ENCODE measurements around the gene PPP2R2B. TPM values are rescaled to one million over a fixed set of nuclear protein-coding genes. Genes with fewer than 3 reads are reported as not detected.
"Not testable (repeated sequence)": the region's sequence is repeated elsewhere in the genome, so short reads cannot be mapped to it uniquely, and the experiment has no call there.

The PPP2R2B gene
- total RNA-seq, 1 donor from 2014 or later, result not detected

- no peak for DNase-seq (ENCODE audit: low spot score)
- intact Hi-C loops (cut with micrococcal nuclease), result no loop called here
- Mint-ChIP-seq H3K4me3 (no peak overlapping the region), H3K4me1 (ENCODE audit: low read depth) (no peaks in the 10 kb centered on the region), H3K27ac (no peak overlapping the region), H3K27me3 (ENCODE audit: insufficient read depth) (peaks cover 5% of the 10 kb centered on the region), H3K36me3 (ENCODE audit: low read depth) (no peaks in the 10 kb centered on the region), H3K9me3 (no peaks in the 10 kb centered on the region)
Measured at GRCh38 chr5:146630472-146630871, 248.1 kb downstream of the PPP2R2B start.

- no peak for DNase-seq (ENCODE audit: low spot score)
- Mint-ChIP-seq H3K4me3 (no peak overlapping the region), H3K9me3 (no peaks in the 10 kb centered on the region), H3K27ac (no peak overlapping the region), H3K36me3 (ENCODE audit: low read depth) (no peaks in the 10 kb centered on the region), H3K4me1 (ENCODE audit: low read depth) (no peaks in the 10 kb centered on the region), H3K27me3 (ENCODE audit: insufficient read depth) (peaks cover 5% of the 10 kb centered on the region)
- intact Hi-C loops (cut with micrococcal nuclease), result no loop called here
Measured at GRCh38 chr5:146628950-146629349, 249.6 kb downstream of the PPP2R2B start.

GRCh38 chr5:146626936-146627335, 251.6 kb downstream of the PPP2R2B start:
- DNase-seq (ENCODE audit: low spot score), result no peak
- H3K4me1 Mint-ChIP-seq (ENCODE audit: low read depth), result no peaks in the 10 kb centered on the region
- peaks cover 5% of the 10 kb centered on the region for H3K27me3 Mint-ChIP-seq (ENCODE audit: insufficient read depth)
- H3K27ac Mint-ChIP-seq, result no peak overlapping the region
- H3K9me3 Mint-ChIP-seq, result no peaks in the 10 kb centered on the region
- intact Hi-C loops (cut with micrococcal nuclease), result no loop called here
- no peak overlapping the region for H3K4me3 Mint-ChIP-seq
- H3K36me3 Mint-ChIP-seq (ENCODE audit: low read depth), result no peaks in the 10 kb centered on the region

- H3K36me3 Mint-ChIP-seq (ENCODE audit: low read depth), result no peaks in the 10 kb centered on the region
- intact Hi-C loops (cut with micrococcal nuclease), result no loop called here
- H3K27ac Mint-ChIP-seq, result no peak overlapping the region
- H3K9me3 Mint-ChIP-seq, result no peaks in the 10 kb centered on the region
- H3K4me1 Mint-ChIP-seq (ENCODE audit: low read depth), result no peaks in the 10 kb centered on the region
- DNase-seq (ENCODE audit: low spot score), result no peak
- no peak overlapping the region for H3K4me3 Mint-ChIP-seq
- H3K27me3 Mint-ChIP-seq (ENCODE audit: insufficient read depth), result peaks cover 5% of the 10 kb centered on the region
Measured at GRCh38 chr5:146624179-146624578, 254.4 kb downstream of the PPP2R2B start.

GRCh38 chr5:146623666-146624065, 254.9 kb downstream of the PPP2R2B start:
- H3K4me1 Mint-ChIP-seq (ENCODE audit: low read depth), result no peaks in the 10 kb centered on the region
- H3K36me3 Mint-ChIP-seq (ENCODE audit: low read depth), result no peaks in the 10 kb centered on the region
- no peak for DNase-seq (ENCODE audit: low spot score)
- H3K27ac Mint-ChIP-seq, result no peak overlapping the region
- H3K9me3 Mint-ChIP-seq, result no peaks in the 10 kb centered on the region
- intact Hi-C loops (cut with micrococcal nuclease), result no loop called here
- H3K27me3 Mint-ChIP-seq (ENCODE audit: insufficient read depth), result peaks cover 5% of the 10 kb centered on the region
- H3K4me3 Mint-ChIP-seq, result no peak overlapping the region

- Mint-ChIP-seq H3K4me1 (ENCODE audit: low read depth) (no peaks in the 10 kb centered on the region), H3K27ac (no peak overlapping the region), H3K4me3 (no peak overlapping the region), H3K27me3 (ENCODE audit: insufficient read depth) (peaks cover 5% of the 10 kb centered on the region), H3K36me3 (ENCODE audit: low read depth) (no peaks in the 10 kb centered on the region), H3K9me3 (no peaks in the 10 kb centered on the region)
- no peak for DNase-seq (ENCODE audit: low spot score)
- intact Hi-C loops (cut with micrococcal nuclease), result no loop called here
Measured at GRCh38 chr5:146623009-146623408, 255.5 kb downstream of the PPP2R2B start.

GRCh38 chr5:146622391-146622790, 256.2 kb downstream of the PPP2R2B start:
- Mint-ChIP-seq H3K36me3 (ENCODE audit: low read depth) (no peaks in the 10 kb centered on the region), H3K27ac (no peak overlapping the region), H3K9me3 (no peaks in the 10 kb centered on the region), H3K4me1 (ENCODE audit: low read depth) (no peaks in the 10 kb centered on the region), H3K27me3 (ENCODE audit: insufficient read depth) (peaks cover 5% of the 10 kb centered on the region), H3K4me3 (no peak overlapping the region)
- no peak for DNase-seq (ENCODE audit: low spot score)
- intact Hi-C loops (cut with micrococcal nuclease), result no loop called here

- Mint-ChIP-seq H3K4me3 (no peak overlapping the region), H3K36me3 (ENCODE audit: low read depth) (no peaks in the 10 kb centered on the region), H3K4me1 (ENCODE audit: low read depth) (no peaks in the 10 kb centered on the region), H3K27ac (no peak overlapping the region), H3K27me3 (ENCODE audit: insufficient read depth) (no peaks in the 10 kb centered on the region), H3K9me3 (no peaks in the 10 kb centered on the region)
- DNase-seq (ENCODE audit: low spot score), result no peak
- intact Hi-C loops (cut with micrococcal nuclease), result no loop called here
Measured at GRCh38 chr5:146620669-146621051, 257.9 kb downstream of the PPP2R2B start.

- Mint-ChIP-seq H3K4me3 (no peak overlapping the region), H3K27ac (no peak overlapping the region), H3K36me3 (ENCODE audit: low read depth) (no peaks in the 10 kb centered on the region), H3K9me3 (no peaks in the 10 kb centered on the region), H3K4me1 (ENCODE audit: low read depth) (no peaks in the 10 kb centered on the region), H3K27me3 (ENCODE audit: insufficient read depth) (no peaks in the 10 kb centered on the region)
- DNase-seq (ENCODE audit: low spot score), result no peak
- intact Hi-C loops (cut with micrococcal nuclease), result no loop called here
Measured at GRCh38 chr5:146620031-146620668, 258.4 kb downstream of the PPP2R2B start.

- DNase-seq (ENCODE audit: low spot score), result no peak
- intact Hi-C loops (cut with micrococcal nuclease), result no loop called here
Measured at GRCh38 chr5:146618434-146618833, 260.1 kb downstream of the PPP2R2B start.

GRCh38 chr5:146609731-146610130, 268.8 kb downstream of the PPP2R2B start:
- H3K4me1 Mint-ChIP-seq (ENCODE audit: low read depth); intact Hi-C loops (cut with micrococcal nuclease); DNase-seq (ENCODE audit: low spot score); H3K36me3 Mint-ChIP-seq (ENCODE audit: low read depth); H3K27ac Mint-ChIP-seq; H3K4me3 Mint-ChIP-seq; H3K27me3 Mint-ChIP-seq (ENCODE audit: insufficient read depth); H3K9me3 Mint-ChIP-seq: not testable (repeated sequence)

More at GRCh38 chr5:146618434-146618833, 260.1 kb downstream of the PPP2R2B start:
- Mint-ChIP-seq H3K36me3 (ENCODE audit: low read depth) (no peaks in the 10 kb centered on the region), H3K4me3 (no peak overlapping the region), H3K27me3 (ENCODE audit: insufficient read depth) (no peaks in the 10 kb centered on the region), H3K4me1 (ENCODE audit: low read depth) (no peaks in the 10 kb centered on the region), H3K27ac (no peak overlapping the region), H3K9me3 (no peaks in the 10 kb centered on the region)

GRCh38 chr5:146607659-146608332, 270.8 kb downstream of the PPP2R2B start:
- H3K27me3 Mint-ChIP-seq (ENCODE audit: insufficient read depth), result no peaks in the 10 kb centered on the region
- no peak overlapping the region for H3K27ac Mint-ChIP-seq
- peaks cover 8% of the 10 kb centered on the region for H3K9me3 Mint-ChIP-seq
- no peak for DNase-seq (ENCODE audit: low spot score)
- intact Hi-C loops (cut with micrococcal nuclease), result no loop called here
- H3K36me3 Mint-ChIP-seq (ENCODE audit: low read depth), result no peaks in the 10 kb centered on the region
- H3K4me3 Mint-ChIP-seq, result no peak overlapping the region
- no peaks in the 10 kb centered on the region for H3K4me1 Mint-ChIP-seq (ENCODE audit: low read depth)

GRCh38 chr5:146606893-146607292, 271.7 kb downstream of the PPP2R2B start:
- H3K27me3 Mint-ChIP-seq (ENCODE audit: insufficient read depth), result no peaks in the 10 kb centered on the region
- intact Hi-C loops (cut with micrococcal nuclease), result no loop called here
- no peaks in the 10 kb centered on the region for H3K4me1 Mint-ChIP-seq (ENCODE audit: low read depth)
- no peaks in the 10 kb centered on the region for H3K36me3 Mint-ChIP-seq (ENCODE audit: low read depth)
- H3K9me3 Mint-ChIP-seq, result peaks cover 8% of the 10 kb centered on the region
- H3K27ac Mint-ChIP-seq, result no peak overlapping the region
- no peak overlapping the region for H3K4me3 Mint-ChIP-seq
- no peak for DNase-seq (ENCODE audit: low spot score)

All from activated T-helper 1 cell treated with anti-CD3 and anti-CD28 coated beads, Interleukin-12 subunit alpha, Interleukin-12 subunit beta, Interleukin-2, Interleukin-4 antibody, amounts not matched to agents 30 ng/mL and 10 ng/mL and 1 ng/mL, durations not matched to agents 14 hours and 24 hours and 36 hours (primary cell).